HepG2 (cell line): ENCODE results near the gene TBXA2R. TPM values are rescaled to one million over a fixed set of nuclear protein-coding genes. Genes with fewer than 3 reads are reported as not detected.

Source experiments
- ATAC-seq: fragments of 200-7000 bp; cut with Tn5 transposase; 3 replicates; pipeline ENCODE4 v1.9.1; 2020; ENCODE audit warnings: mild to moderate bottlenecking, moderate library complexity
- BruUV-seq: library from RNA; stranded (reverse); fragments of 400-500 nt; replicated peaks from 2 replicates; lab custom pipeline; 2021; lab: Mats Ljungman, UMichigan
- CTCF ChIA-PET: fragments of 300-600 bp; formaldehyde crosslinking; extraction: SDS; loops from one replicate; lab custom pipeline; 2021; ENCODE audit warnings: low total read pairs, inconsistent platforms, low intra/inter-chr PET ratio; lab: Yijun Ruan, JAX
- POLR2A ChIA-PET: fragments of 350-600 bp; sonication (Branson Sonifier 250); formaldehyde crosslinking; loops from one replicate; lab custom pipeline; 2020; ENCODE audit warnings: antibody characterized with exemption, inconsistent platforms; lab: Yijun Ruan, JAX
- DNase-seq: peaks from one replicate; pipeline ENCODE4 v3.0.0-alpha.2; 2015; ENCODE audit warnings: low spot score
- FAIRE-seq: peaks from 3 replicates; lab custom pipeline; 2011; peaks lifted over from hg19 to GRCh38; lab: Jason Lieb, UNC
- H2AFZ ChIP-seq: one replicate; pipeline ENCODE4 v1.6.1; 2011; ENCODE audit warnings: low read length, inconsistent platforms
- H3K27ac ChIP-seq: fragments of 300-600 bp; 3 replicates; pipeline ENCODE4 v1.8.0; 2011; ENCODE audit warnings: mixed run types, mild to moderate bottlenecking, mixed read lengths, low read length, inconsistent platforms; ENCODE audit not compliant: insufficient read depth; ENCODE audit errors: extremely low read length
- H3K27me3 ChIP-seq, 2 experiments: fragments of 200-600 bp in 1 of 2; 2 replicates in 1 of 2; 3 replicates in 1 of 2; pipeline versions ENCODE4 v1.6.0 to v1.8.0; 2011; ENCODE audit warnings: low read length in 2 of 2, mild to moderate bottlenecking in 2 of 2, moderate library complexity in 2 of 2, inconsistent platforms in 1 of 2; ENCODE audit not compliant: insufficient read depth in 2 of 2, control insufficient read depth in 1 of 2
- H3K36me3 ChIP-seq, 2 experiments: fragments of 200-600 bp in 1 of 2; replicated peaks in 1 of 2; 2 replicates in 1 of 2; 3 replicates in 1 of 2; pipeline versions ENCODE4 v1.5.1 to v1.8.0; 2011; ENCODE audit warnings: low read length in 2 of 2, inconsistent platforms in 1 of 2; ENCODE audit not compliant: insufficient read depth in 2 of 2, control insufficient read depth in 1 of 2
- H3K4me1 ChIP-seq: 2 replicates; pipeline ENCODE4 v1.5.1; 2012; ENCODE audit warnings: low read length, inconsistent platforms; ENCODE audit not compliant: insufficient read depth
- H3K4me2 ChIP-seq: 2 replicates; pipeline ENCODE4 v1.6.0; 2011; ENCODE audit warnings: low read depth, low read length, inconsistent platforms
- H3K4me3 ChIP-seq, 3 experiments: fragments of 200-600 bp in 1 of 3; sonication (generic), shearing (Covaris generic) in 1 of 3; replicated peaks in 1 of 3; 2 replicates each; pipeline ENCODE4 v1.5.1; 2011 to 2016; ENCODE audit warnings: low read length in 3 of 3, inconsistent platforms in 2 of 3, low read depth in 2 of 3, mild to moderate bottlenecking in 2 of 3, control low read depth in 1 of 3, mixed read lengths in 1 of 3; ENCODE audit not compliant: insufficient read depth in 1 of 3
- H3K79me2 ChIP-seq: one replicate; pipeline ENCODE4 v1.6.1; 2011; ENCODE audit warnings: low read length, inconsistent platforms; ENCODE audit not compliant: insufficient read depth
- H3K9ac ChIP-seq: 2 replicates; pipeline ENCODE4 v1.6.0; 2011; ENCODE audit warnings: mild to moderate bottlenecking, low read depth, low read length, inconsistent platforms; ENCODE audit not compliant: insufficient read depth
- H3K9me3 ChIP-seq: 2 replicates; pipeline ENCODE4 v1.5.1; 2012; ENCODE audit warnings: mild to moderate bottlenecking, low read length
- H4K20me1 ChIP-seq: 2 replicates; pipeline ENCODE4 v1.6.0; 2011; ENCODE audit warnings: inconsistent platforms, mild to moderate bottlenecking, low read length, moderate library complexity; ENCODE audit not compliant: insufficient read depth
- HDAC6 ChIP-seq: fragments of 200-600 bp; sonication (generic); IDR thresholded peaks from 2 replicates; pipeline ENCODE4 v1.7.0; 2017; ENCODE audit warnings: mild to moderate bottlenecking, antibody characterized with exemption, low read length, low read depth
- KDM3A ChIP-seq: IDR thresholded peaks from 2 replicates; pipeline ENCODE4 v1.6.1; 2018; ENCODE audit warnings: low read depth, missing compliant biosample characterization
- KLF13 ChIP-seq: sonication (generic); formaldehyde crosslinking; IDR thresholded peaks from 2 replicates; pipeline ENCODE4 v1.4.0; 2020; ENCODE audit warnings: mild to moderate bottlenecking, missing genetic modification reagents
- SYNCRIP ChIP-seq: fragments of 200-400 bp; formaldehyde crosslinking; IDR thresholded peaks from 2 replicates; pipeline ENCODE4 v1.6.1; 2018; ENCODE audit warnings: mild to moderate bottlenecking, low read depth, low read length; ENCODE audit not compliant: insufficient read depth
- ZBTB37 ChIP-seq: sonication (generic); formaldehyde crosslinking; IDR thresholded peaks from 2 replicates; pipeline ENCODE4 v1.4.0; 2020; ENCODE audit warnings: mild to moderate bottlenecking, missing genetic modification reagents
- ZNF496 ChIP-seq: sonication (generic); formaldehyde crosslinking; IDR thresholded peaks from 2 replicates; pipeline ENCODE4 v1.8.1; 2023; ENCODE audit warnings: mild to moderate bottlenecking, moderate library complexity, missing genetic modification reagents; ENCODE audit not compliant: insufficient replicate concordance
- ZNF549 ChIP-seq: sonication (generic); formaldehyde crosslinking; IDR thresholded peaks from 2 replicates; pipeline ENCODE4 v1.5.0; 2020; ENCODE audit warnings: missing genetic modification reagents
- ZNF740 ChIP-seq: sonication (generic); formaldehyde crosslinking; IDR thresholded peaks from 2 replicates; pipeline ENCODE4 v1.4.0; 2020; ENCODE audit warnings: missing genetic modification reagents
- WGBS: methylation state at CpG from one replicate; pipeline ENCODE4 v1.1.6; 2017; ENCODE audit warnings: low lambda C conversion rate; 5-methylcytosine and 5-hydroxymethylcytosine counted together
- in situ Hi-C: cut with HindIII; loops from 2 replicates; pipeline ENCODE4 v1.10.0; 2017; ENCODE audit warnings: low pct_unique_long_range_greater_than_20kb; ENCODE audit not compliant: extremely low pct_ligation_motif_present
- intact Hi-C: fragments of 100-400 bp; cut with micrococcal nuclease; formaldehyde crosslinking; loops from one replicate; pipeline ENCODE4 v1.10.0; 2022; ENCODE audit not compliant: unreplicated experiment
- polyA plus RNA-seq, 8 experiments: library from polyadenylated mRNA; depleted of rRNA in 3 of 8; stranded (reverse) in 7 of 8; unstranded in 1 of 8; fragments of >200 nt; fragmentation: Illumina TruSeq in 4 of 8; extraction: Trizol in 4 of 8; gene quantifications; 2 replicates each; pipeline versions ENCODE4 v1.2.1 to v1.2.3, GENCODE V29; 2011 to 2016; ENCODE audit warnings: low read depth in 4 of 8, missing spikeins in 1 of 8, mixed read lengths in 1 of 8; ENCODE audit not compliant: insufficient read depth in 1 of 8
- total RNA-seq, 5 experiments: library from RNA; depleted of rRNA; stranded (reverse); fragments of >200 nt; fragmentation: Illumina TruSeq; extraction: Trizol; gene quantifications; 2 replicates each; pipeline ENCODE4 v1.2.3, GENCODE V29; 2016; ENCODE audit warnings: low read depth in 1 of 5

Gene TBXA2R
- total and polyA plus RNA-seq, 2 of the 13 experiments (the other 11 are each of a cell fraction or from before 2014, with no cell fraction given): 0.09 TPM; not detected in 1

GRCh38 chr19:3590991-3591659 lies 15.6 kb downstream of the TBXA2R start:
- TF ChIP-seq KDM3A (CRISPR knock-in tag) (no peak), ZBTB37 (no peak), ZNF549 (CRISPR knock-in tag) (no peak), HDAC6 (no peak), KLF13 (CRISPR knock-in tag) (no peak), ZNF496 (CRISPR knock-in tag) (no peak), SYNCRIP (no peak), ZNF740 (no peak)
- H3K9ac ChIP-seq: no peak overlapping the region
- no peaks in the 10 kb centered on the region for H3K79me2 ChIP-seq
- FAIRE-seq: no peak
- ChIA-PET CTCF (no interaction called here), POLR2A (no interaction called here)
- H4K20me1 ChIP-seq: no peaks in the 10 kb centered on the region
- no peaks in the 10 kb centered on the region for H3K36me3 ChIP-seq
- DNase-seq: no peak
- no TSS peak for BruUV-seq
- no peak for ATAC-seq
- in situ Hi-C loops: no loop called here
- intact Hi-C loops: no loop called here
- peaks cover 3 to 29% of the 10 kb centered on the region in 2 experiments; a peak in 3 of 5 replicates for H3K27me3 ChIP-seq
- H3K4me3 ChIP-seq: no peak overlapping the region
- no peaks in the 10 kb centered on the region for H3K9me3 ChIP-seq
- no peak overlapping the region for H2AFZ ChIP-seq
- H3K4me2 ChIP-seq: no peak overlapping the region
- H3K27ac ChIP-seq: no peak overlapping the region
- no CpG with 5 or more reads among the region's 8 CpGs for WGBS
- H3K4me1 ChIP-seq: no peaks in the 10 kb centered on the region
